SKM-1 (cell line): ENCODE data around the gene ENGASE.
"Not testable (repeated sequence)": the region's sequence is repeated elsewhere in the genome, so short reads cannot be mapped to it uniquely, and the experiment has no call there.

Experiments
- DNase-seq: peaks from one replicate; lab custom pipeline; 2025; ENCODE audit not compliant: unreplicated experiment; lab: John Stamatoyannopoulos, UW

Gene ENGASE

GRCh38 chr17:79052131-79052530 is 22.5 kb upstream of the ENGASE start:
- no peak for DNase-seq

- no peak for DNase-seq
These were observed 21.2 kb upstream of the ENGASE start for GRCh38 chr17:79053251-79053925.

- no peak for DNase-seq
These were observed 20.2 kb upstream of the ENGASE start for GRCh38 chr17:79054200-79054960.

- DNase-seq = no peak
These were observed 19.4 kb upstream of the ENGASE start for GRCh38 chr17:79055197-79055596.

GRCh38 chr17:79057737-79058385 is 16.8 kb upstream of the ENGASE start:
- DNase-seq = no peak

GRCh38 chr17:79062691-79063090 is 11.9 kb upstream of the ENGASE start:
- no peak for DNase-seq

GRCh38 chr17:79064026-79064425 is 10.6 kb upstream of the ENGASE start:
- DNase-seq = no peak

- DNase-seq = peak; percentile 15
These were observed 9.4 kb upstream of the ENGASE start for GRCh38 chr17:79065105-79065670.

- no peak for DNase-seq
These were observed 7.7 kb upstream of the ENGASE start for GRCh38 chr17:79066963-79067362.

GRCh38 chr17:79070266-79070880 is 4.3 kb upstream of the ENGASE start:
- DNase-seq = no peak

- DNase-seq = no peak
These were observed 3.4 kb upstream of the ENGASE start for GRCh38 chr17:79071161-79071740.

GRCh38 chr17:79072544-79072943 is 2.1 kb upstream of the ENGASE start:
- DNase-seq = no peak

- DNase-seq = no peak
These were observed 1.5 kb upstream of the ENGASE start for GRCh38 chr17:79073016-79073705.

GRCh38 chr17:79073706-79074088 is 927 bp upstream of the ENGASE start:
- no peak for DNase-seq

GRCh38 chr17:79074121-79074648 is 439 bp upstream of the ENGASE start:
- DNase-seq = not testable (repeated sequence)

GRCh38 chr17:79075446-79075750 is 774 bp downstream of the ENGASE start:
- DNase-seq = peak; percentile 19

- no peak for DNase-seq
These were observed 1.3 kb downstream of the ENGASE start for GRCh38 chr17:79075861-79076406.

GRCh38 chr17:79077587-79077986 is 3.0 kb downstream of the ENGASE start:
- DNase-seq = no peak

GRCh38 chr17:79078476-79079190 is 4.0 kb downstream of the ENGASE start:
- DNase-seq = no peak
